GM12878 (cell line): Measurements from ENCODE around the gene ANP32B. TPM values are rescaled to one million over a fixed set of nuclear protein-coding genes. Genes with fewer than 3 reads are reported as not detected.

Experiments used
- ATAC-seq: fragments of 200-7000 bp; cut with Tn5 transposase; 3 replicates; pipeline ENCODE4 v1.9.1; 2020; ENCODE audit warnings: mild to moderate bottlenecking, moderate library complexity
- BruUV-seq: library from RNA; stranded (reverse); fragments of 400-500 nt; replicated peaks from 2 replicates; lab custom pipeline; 2021; lab: Mats Ljungman, UMichigan
- CTCF ChIA-PET: fragments of 300-600 bp; sonication (Branson Sonifier 250); formaldehyde crosslinking; extraction: SDS; loops from one replicate; lab custom pipeline; 2021; ENCODE audit warnings: inconsistent platforms; lab: Yijun Ruan, JAX
- POLR2A ChIA-PET: fragments of 350-600 bp; formaldehyde crosslinking; extraction: SDS; loops from one replicate; lab custom pipeline; 2021; ENCODE audit warnings: inconsistent platforms; lab: Charles Lee
- RAD21 ChIA-PET: fragments of 300-600 bp; sonication (Branson Sonifier 250); formaldehyde crosslinking; loops from one replicate; lab custom pipeline; 2023; ENCODE audit warnings: antibody characterized with exemption; ENCODE audit not compliant: unreplicated experiment; lab: Charles Lee
- SMC1A ChIA-PET: fragments of 300-600 bp; sonication (Branson Sonifier 250); formaldehyde crosslinking; loops from one replicate; lab custom pipeline; 2023; ENCODE audit not compliant: unreplicated experiment, uncharacterized antibody; lab: Charles Lee
- DNase-seq: peaks from one replicate; pipeline ENCODE4 v3.0.0-alpha.2; 2011; ENCODE audit warnings: low read depth, low spot score
- FAIRE-seq: peaks from 3 replicates; lab custom pipeline; 2011; peaks lifted over from hg19 to GRCh38; lab: Jason Lieb, UNC
- H2AFZ ChIP-seq: 2 replicates; pipeline ENCODE4 v1.6.0; 2011; ENCODE audit warnings: low read depth, low read length, control low read depth; ENCODE audit not compliant: control insufficient read depth
- H3K27ac ChIP-seq: 2 replicates; pipeline ENCODE4 v1.5.1; 2011; ENCODE audit warnings: control low read depth; ENCODE audit not compliant: control insufficient read depth, insufficient read depth
- H3K27me3 ChIP-seq, 2 experiments: replicated peaks in 1 of 2; 2 replicates each; pipeline versions ENCODE4 v1.6.0 to v1.6.1; 2011; ENCODE audit warnings: low read length in 1 of 2; ENCODE audit not compliant: control insufficient read depth in 2 of 2, insufficient read depth in 2 of 2
- H3K36me3 ChIP-seq, 2 experiments: 2 replicates each; pipeline ENCODE4 v1.5.1; 2011; ENCODE audit warnings: low read length in 1 of 2; ENCODE audit not compliant: control insufficient read depth in 2 of 2, insufficient read depth in 2 of 2
- H3K4me1 ChIP-seq: 2 replicates; pipeline ENCODE4 v1.6.1; 2011; ENCODE audit warnings: mild to moderate bottlenecking, low read length, moderate library complexity, mixed read lengths; ENCODE audit not compliant: control insufficient read depth, insufficient read depth
- H3K4me2 ChIP-seq: 2 replicates; pipeline ENCODE4 v1.6.0; 2011; ENCODE audit warnings: control low read depth; ENCODE audit not compliant: control insufficient read depth, insufficient read depth
- H3K4me3 ChIP-seq: fragments of 200-600 bp; sonication (generic); 2 replicates; pipeline ENCODE4 v1.5.1; 2016
- H3K79me2 ChIP-seq: 2 replicates; pipeline ENCODE4 v1.6.0; 2011; ENCODE audit warnings: low read length; ENCODE audit not compliant: control insufficient read depth, insufficient read depth
- H3K9ac ChIP-seq: 2 replicates; pipeline ENCODE4 v1.8.0; 2011; ENCODE audit warnings: low read length, control low read depth, mixed read lengths; ENCODE audit not compliant: control insufficient read depth, insufficient read depth
- H3K9me3 ChIP-seq: replicated peaks from 3 replicates; pipeline ENCODE4 v1.5.1; 2011; ENCODE audit warnings: mild to moderate bottlenecking, low read length; ENCODE audit not compliant: control insufficient read depth, insufficient read depth
- H4K20me1 ChIP-seq: 2 replicates; pipeline ENCODE4 v1.6.0; 2011; ENCODE audit not compliant: control insufficient read depth, insufficient read depth
- BRCA1 ChIP-seq: IDR thresholded peaks from 2 replicates; pipeline ENCODE4 v1.6.1; 2011; ENCODE audit warnings: low read depth, low read length, improper control_type of control experiment
- CUX1 ChIP-seq: IDR thresholded peaks from 2 replicates; pipeline ENCODE4 v1.6.1; 2012; ENCODE audit warnings: improper control_type of control experiment, low read depth, low read length; ENCODE audit not compliant: insufficient replicate concordance
- E4F1 ChIP-seq: fragments of 450-650 bp; IDR thresholded peaks from 2 replicates; pipeline ENCODE4 v1.6.1; 2018; ENCODE audit warnings: borderline replicate concordance, mild to moderate bottlenecking; ENCODE audit not compliant: partially characterized antibody
- IRF3 ChIP-seq: fragments of 450-650 bp; IDR thresholded peaks from 2 replicates; pipeline ENCODE4 v1.6.1; 2014; ENCODE audit warnings: mild to moderate bottlenecking
- IRF5 ChIP-seq: fragments of 450-650 bp; IDR thresholded peaks from 2 replicates; pipeline ENCODE4 v1.6.1; 2017; ENCODE audit warnings: borderline replicate concordance
- JUNB ChIP-seq: IDR thresholded peaks from 2 replicates; pipeline ENCODE4 v1.6.1; 2016; ENCODE audit warnings: antibody characterized with exemption, mild to moderate bottlenecking
- MTA2 ChIP-seq: fragments of 450-650 bp; IDR thresholded peaks from 2 replicates; pipeline ENCODE4 v1.6.1; 2016; ENCODE audit warnings: low read depth, mild to moderate bottlenecking, moderate library complexity
- PKNOX1 ChIP-seq: fragments of 450-650 bp; IDR thresholded peaks from 2 replicates; pipeline ENCODE4 v1.6.1; 2016; ENCODE audit warnings: mild to moderate bottlenecking
- PML ChIP-seq: IDR thresholded peaks from 2 replicates; pipeline ENCODE4 v1.6.1; 2012; ENCODE audit warnings: low read length, inconsistent platforms
- RB1 ChIP-seq: fragments of 450-650 bp; formaldehyde crosslinking; IDR thresholded peaks from 2 replicates; pipeline ENCODE4 v1.6.1; 2017; ENCODE audit warnings: mild to moderate bottlenecking, borderline replicate concordance
- SIN3A ChIP-seq: IDR thresholded peaks from 2 replicates; pipeline ENCODE4 v1.6.1; 2012; ENCODE audit warnings: low read depth, low read length, improper control_type of control experiment
- ZNF217 ChIP-seq: fragments of 450-650 bp; IDR thresholded peaks from 2 replicates; pipeline ENCODE4 v1.6.1; 2017; ENCODE audit warnings: antibody characterized with exemption, mild to moderate bottlenecking
- WGBS: methylation state at CpG from one replicate; pipeline ENCODE4 v1.1.6; 2016; ENCODE audit warnings: low lambda C conversion rate; ENCODE audit not compliant: insufficient replicate concordance, insufficient coverage; ENCODE audit errors: missing lambda C conversion rate; 5-methylcytosine and 5-hydroxymethylcytosine counted together
- in situ Hi-C: fragments of 300-500 bp; cut with MboI; formaldehyde crosslinking; loops from 9 replicates; pipeline ENCODE4 v1.14.3; 2018; ENCODE audit warnings: mixed read lengths
- intact Hi-C: fragments of 100-400 bp; cut with micrococcal nuclease; formaldehyde crosslinking; loops from one replicate; pipeline ENCODE4 v1.14.2; 2022; ENCODE audit not compliant: unreplicated experiment
- polyA plus RNA-seq, 11 experiments: library from polyadenylated mRNA; depleted of rRNA in 4 of 11; unstranded in 6 of 11; stranded (reverse) in 5 of 11; fragments of >200 nt; fragmentation: Nextera tagmentation in 4 of 11; fragmentation: Illumina TruSeq in 1 of 11; extraction: Ambion mirVana in 4 of 11; extraction: Trizol in 1 of 11; gene quantifications; 1 replicate in 1 of 11; 2 replicates in 10 of 11; pipeline versions ENCODE4 v1.2.1 to v1.2.3, GENCODE V29; 2011 to 2016; ENCODE audit warnings: inconsistent platforms in 2 of 11, missing spikeins in 2 of 11, low read depth in 1 of 11
- total RNA-seq, 4 experiments: library from RNA; depleted of rRNA in 3 of 4; stranded (reverse); fragments of >200 nt in 3 of 4; fragmentation: Illumina TruSeq in 1 of 4; extraction: Trizol in 1 of 4; gene quantifications; 2 replicates each; pipeline versions ENCODE4 v1.2.1 to v1.2.3, GENCODE V29; 2013 to 2021

ANP32B gene
- total and polyA plus RNA-seq, 10 of the 15 experiments (the other 5 are each of a cell fraction or from before 2014, with no cell fraction given), result 24.5 to 419 (median 171) TPM

GRCh38 chr9:98039607-98040017, 56.5 kb downstream of the ANP32B start:
- ChIA-PET POLR2A (interaction anchor here (0.6 to 2.4 kb wide), 3 partner anchors 8 to 17 kb away, joined by 3 to 12 read pairs (median 3); partner anchors contain the start of gene NANS), SMC1A (interaction anchor here (1.0 to 2.6 kb wide), 8 partner anchors 17 to 119 kb away, joined by 3 to 8 read pairs (median 4); partner anchors contain the start of gene NANS), RAD21 (interaction anchor here (0.7 to 1.3 kb wide), 4 partner anchors 16 to 69 kb away, joined by 3 to 5 read pairs (median 4); partner anchors contain the start of gene NANS), CTCF (interaction anchor here (0.6 to 1.8 kb wide), 7 partner anchors 10 to 80 kb away, joined by 3 to 5 read pairs (median 4); partner anchors contain the start of gene NANS)
- DNase-seq (no peak), FAIRE-seq (no peak), ATAC-seq (peak; percentile 50)
- Histone ChIP-seq H3K4me1 (peaks cover 52% of the 10 kb centered on the region), H4K20me1 (no peaks in the 10 kb centered on the region), H3K4me3 (peak overlapping the region; percentile 43; the same call in 1 of the 2 replicates), H3K9me3 (peaks cover 1% of the 10 kb centered on the region; the same call in 2 of the 3 replicates), H3K27me3 (no peaks in the 10 kb centered on the region), H2AFZ (peak overlapping the region; percentile 38), H3K36me3 (no peaks in the 10 kb centered on the region), H3K9ac (peak overlapping the region; percentile 8; the same call in 1 of the 2 replicates), H3K4me2 (peak overlapping the region; percentile 92), H3K27ac (peak overlapping the region; percentile 14), H3K79me2 (no peaks in the 10 kb centered on the region)
- intact Hi-C loops (loop anchor here (5.0 kb wide), 1 partner anchor 63 kb away; no protein-coding TSS in a partner anchor), in situ Hi-C loops (no loop called here)
- BruUV-seq, result no TSS peak
- WGBS, result under 1% methylated on average over 10 of the region's 10 CpGs
- TF ChIP-seq JUNB, result peak; percentile 79
- TF ChIP-seq ZNF217, result no peak
- peak; percentile 18; the same call in 1 of the 2 replicates for TF ChIP-seq MTA2
- no peak for TF ChIP-seq E4F1
- TF ChIP-seq CUX1, result no peak
- no peak for TF ChIP-seq RB1
- no peak for TF ChIP-seq IRF5
- no peak for TF ChIP-seq BRCA1
- no peak for TF ChIP-seq IRF3
- TF ChIP-seq SIN3A, result no peak
- no peak for TF ChIP-seq PML
- TF ChIP-seq PKNOX1, result no peak
